ENCODE measurements around the gene ZFHX2. TPM values are rescaled to one million over a fixed set of nuclear protein-coding genes. Genes with fewer than 3 reads are reported as not detected.

ZFHX2 gene
- total RNA-seq, 1 experiment from 2014 or later, result 19.4 TPM

DNA sequence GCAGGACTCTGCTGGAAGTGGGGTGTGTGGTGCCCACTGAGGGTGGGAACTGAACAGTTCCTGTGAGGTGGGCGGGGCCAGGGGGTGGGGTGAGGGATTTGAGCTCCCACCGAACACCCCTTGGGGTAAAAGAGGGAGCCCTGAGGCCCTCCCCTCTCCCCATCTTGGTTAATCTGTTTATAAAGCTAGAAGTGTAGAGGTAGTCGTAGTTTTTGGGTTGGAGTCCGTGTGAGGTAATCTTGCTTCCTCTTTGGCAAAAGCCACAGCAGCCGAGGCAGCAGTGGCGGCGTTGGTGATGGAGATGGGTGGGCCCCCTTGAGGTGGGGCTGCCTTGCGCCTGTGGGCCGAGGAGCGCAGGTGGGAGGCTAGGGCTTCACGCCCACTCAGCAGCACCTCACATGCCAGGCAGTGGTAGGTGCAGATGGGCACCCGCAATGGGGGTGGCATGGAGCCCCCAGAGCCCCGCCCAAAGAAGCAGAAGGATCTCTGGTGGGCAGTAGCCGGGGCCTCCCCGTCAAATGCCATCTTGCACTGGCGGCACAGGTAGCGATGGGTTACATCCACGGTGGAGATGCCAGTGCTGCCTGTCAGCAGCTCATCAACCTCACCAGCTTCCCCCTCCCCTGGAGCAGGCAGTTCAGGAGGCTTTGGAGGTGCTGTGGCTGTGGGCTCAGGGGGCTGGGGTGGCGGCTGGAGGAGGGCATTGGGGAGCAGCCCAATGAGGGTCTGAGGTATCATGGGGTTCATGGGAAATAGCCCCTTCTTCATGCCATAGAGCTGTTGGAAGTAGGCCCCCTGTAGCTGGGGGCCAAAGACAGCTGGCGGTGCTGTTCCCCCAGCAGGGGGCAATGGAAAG is 29.6 kb downstream of the ZFHX2 start:
- Histone ChIP-seq H3K9ac (ENCODE audit: extremely low read depth, insufficient read length, low read length) (no peak overlapping the region), H3K79me2 (ENCODE audit: insufficient read depth, low read length) (no peaks in the 10 kb centered on the region), H2BK120ac (ENCODE audit: low read depth, low read length, poor library complexity, severe bottlenecking) (no peak overlapping the region), H3K27me3 (ENCODE audit: insufficient read depth, low read length) (no peaks in the 10 kb centered on the region), H4K20me1 (ENCODE audit: control insufficient read depth, insufficient read depth, insufficient read length) (no peaks in the 10 kb centered on the region), H3K4me1 (ENCODE audit: insufficient read depth, low read length) (peaks cover 15% of the 10 kb centered on the region; the same call in 1 of the 2 replicates), H3K14ac (ENCODE audit: insufficient read depth, low read length) (no peak overlapping the region), H3K23ac (ENCODE audit: insufficient read length, low read depth, low read length) (no peak overlapping the region), H4K8ac (replicated peaks; ENCODE audit: insufficient read length, low read depth, low read length) (no peak overlapping the region), H3K56ac (ENCODE audit: insufficient read length, low read depth, low read length) (no peak overlapping the region), H3K79me1 (ENCODE audit: insufficient read depth, low read depth, low read length, poor library complexity, severe bottlenecking) (no peaks in the 10 kb centered on the region), H2AK5ac (ENCODE audit: insufficient read length, low read length) (no peak overlapping the region), H4K91ac (ENCODE audit: insufficient read length, low read depth, low read length) (no peak overlapping the region), H2AFZ (ENCODE audit: low read length) (no peak overlapping the region), H2BK5ac (ENCODE audit: insufficient read length, low read length) (no peak overlapping the region), H2BK20ac (ENCODE audit: low read depth, low read length, poor library complexity, severe bottlenecking) (no peak overlapping the region), H3T11ph (ENCODE audit: low read length) (no peak overlapping the region), H2BK15ac (ENCODE audit: low read depth, low read length) (no peak overlapping the region), H2BK12ac (ENCODE audit: insufficient read length, low read depth, low read length) (no peak overlapping the region), H3K4ac (ENCODE audit: low read depth, low read length) (no peak overlapping the region), H4K5ac (ENCODE audit: insufficient read length, low read depth, low read length) (no peak overlapping the region), H3K18ac (ENCODE audit: insufficient read length, low read depth, low read length) (no peak overlapping the region), H3K23me2 (ENCODE audit: insufficient read length, low read depth, low read length, poor library complexity, severe bottlenecking) (no peaks in the 10 kb centered on the region), H3K4me2 (ENCODE audit: insufficient read depth, insufficient read length, low read length) (no peak overlapping the region), H3K27ac (ENCODE audit: insufficient read length, low read depth, low read length) (no peak overlapping the region), H3K9me3 (ENCODE audit: control insufficient read depth, low read depth, low read length) (no peaks in the 10 kb centered on the region)
- peaks cover 36 to 45% (median 37%) of the 10 kb centered on the region in 3 experiments for H3K36me3 Mint-ChIP-seq (ENCODE audit: insufficient read depth in 1 of 3, low read depth in 3 of 3)
- no peak for DNase-seq
- TF ChIP-seq, protein P1, sequence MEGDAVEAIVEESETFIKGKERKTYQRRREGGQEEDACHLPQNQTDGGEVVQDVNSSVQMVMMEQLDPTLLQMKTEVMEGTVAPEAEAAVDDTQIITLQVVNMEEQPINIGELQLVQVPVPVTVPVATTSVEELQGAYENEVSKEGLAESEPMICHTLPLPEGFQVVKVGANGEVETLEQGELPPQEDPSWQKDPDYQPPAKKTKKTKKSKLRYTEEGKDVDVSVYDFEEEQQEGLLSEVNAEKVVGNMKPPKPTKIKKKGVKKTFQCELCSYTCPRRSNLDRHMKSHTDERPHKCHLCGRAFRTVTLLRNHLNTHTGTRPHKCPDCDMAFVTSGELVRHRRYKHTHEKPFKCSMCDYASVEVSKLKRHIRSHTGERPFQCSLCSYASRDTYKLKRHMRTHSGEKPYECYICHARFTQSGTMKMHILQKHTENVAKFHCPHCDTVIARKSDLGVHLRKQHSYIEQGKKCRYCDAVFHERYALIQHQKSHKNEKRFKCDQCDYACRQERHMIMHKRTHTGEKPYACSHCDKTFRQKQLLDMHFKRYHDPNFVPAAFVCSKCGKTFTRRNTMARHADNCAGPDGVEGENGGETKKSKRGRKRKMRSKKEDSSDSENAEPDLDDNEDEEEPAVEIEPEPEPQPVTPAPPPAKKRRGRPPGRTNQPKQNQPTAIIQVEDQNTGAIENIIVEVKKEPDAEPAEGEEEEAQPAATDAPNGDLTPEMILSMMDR (conservative IDR thresholded peaks at IDR 0.05), result no peak
- no CpG with 5 or more reads among the region's 20 CpGs for WGBS (ENCODE audit: extremely low coverage, insufficient read length, low lambda C conversion rate)
- H3K9me3 Mint-ChIP-seq, result no peaks in the 10 kb centered on the region
- peaks cover 53 to 60% of the 10 kb centered on the region in 2 experiments for H3K4me1 Mint-ChIP-seq
- peaks cover 2% of the 10 kb centered on the region for H3K27me3 Mint-ChIP-seq (ENCODE audit: low read depth)
- H3K4me3 Mint-ChIP-seq, result no peak overlapping the region
- no peak overlapping the region; a peak in 2 of 7 replicates for H3K27ac Mint-ChIP-seq

Measured in H9 (cell line).